SU-DHL-6 (cell line): ENCODE measurements around the gene MRPS24.

ENCODE experiments used
- EZH2phosphoT487 ChIP-seq: fragments of 200-600 bp; sonication (generic), shearing (Covaris generic); conservative IDR thresholded peaks from 2 replicates; pipeline ENCODE4 v1.6.1; 2018; ENCODE audit warnings: mild to moderate bottlenecking, antibody characterized with exemption, low read length, moderate library complexity, mixed read lengths
- TF ChIP-seq, protein P1 (sequence below): fragments of 200-600 bp; sonication (generic); IDR thresholded peaks from one replicate; pipeline ENCODE4 v1.5.1; 2017; ENCODE audit warnings: antibody characterized with exemption, mild to moderate bottlenecking, low read length, moderate library complexity; ENCODE audit not compliant: insufficient read depth, poor library complexity, severe bottlenecking

- TF ChIP-seq, protein P1, sequence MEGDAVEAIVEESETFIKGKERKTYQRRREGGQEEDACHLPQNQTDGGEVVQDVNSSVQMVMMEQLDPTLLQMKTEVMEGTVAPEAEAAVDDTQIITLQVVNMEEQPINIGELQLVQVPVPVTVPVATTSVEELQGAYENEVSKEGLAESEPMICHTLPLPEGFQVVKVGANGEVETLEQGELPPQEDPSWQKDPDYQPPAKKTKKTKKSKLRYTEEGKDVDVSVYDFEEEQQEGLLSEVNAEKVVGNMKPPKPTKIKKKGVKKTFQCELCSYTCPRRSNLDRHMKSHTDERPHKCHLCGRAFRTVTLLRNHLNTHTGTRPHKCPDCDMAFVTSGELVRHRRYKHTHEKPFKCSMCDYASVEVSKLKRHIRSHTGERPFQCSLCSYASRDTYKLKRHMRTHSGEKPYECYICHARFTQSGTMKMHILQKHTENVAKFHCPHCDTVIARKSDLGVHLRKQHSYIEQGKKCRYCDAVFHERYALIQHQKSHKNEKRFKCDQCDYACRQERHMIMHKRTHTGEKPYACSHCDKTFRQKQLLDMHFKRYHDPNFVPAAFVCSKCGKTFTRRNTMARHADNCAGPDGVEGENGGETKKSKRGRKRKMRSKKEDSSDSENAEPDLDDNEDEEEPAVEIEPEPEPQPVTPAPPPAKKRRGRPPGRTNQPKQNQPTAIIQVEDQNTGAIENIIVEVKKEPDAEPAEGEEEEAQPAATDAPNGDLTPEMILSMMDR = no peak
- TF ChIP-seq EZH2phosphoT487 = no peak
Measured at GRCh38 chr7:43895847-43896415, 26.6 kb upstream of the MRPS24 start.
